H4 (cell line): Measurements from ENCODE around the gene CACNA2D3. TPM values are rescaled to one million over a fixed set of nuclear protein-coding genes. Genes with fewer than 3 reads are reported as not detected.

ENCODE experiments used
- DNase-seq: peaks from one replicate; pipeline ENCODE4 v3.0.0-alpha.2; 2015; ENCODE audit warnings: low spot score
- total RNA-seq: library from RNA; depleted of rRNA; stranded (reverse); fragments of >200 nt; shearing (Covaris generic); gene quantifications from 2 replicates; pipeline ENCODE4 v1.2.3, GENCODE V29; 2014

Gene CACNA2D3
- total RNA-seq, 1 experiment from 2014 or later, result 4.3 TPM

- no peak for DNase-seq
These were observed 614.1 kb downstream of the CACNA2D3 start for GRCh38 chr3:54736459-54736858.

DNA sequence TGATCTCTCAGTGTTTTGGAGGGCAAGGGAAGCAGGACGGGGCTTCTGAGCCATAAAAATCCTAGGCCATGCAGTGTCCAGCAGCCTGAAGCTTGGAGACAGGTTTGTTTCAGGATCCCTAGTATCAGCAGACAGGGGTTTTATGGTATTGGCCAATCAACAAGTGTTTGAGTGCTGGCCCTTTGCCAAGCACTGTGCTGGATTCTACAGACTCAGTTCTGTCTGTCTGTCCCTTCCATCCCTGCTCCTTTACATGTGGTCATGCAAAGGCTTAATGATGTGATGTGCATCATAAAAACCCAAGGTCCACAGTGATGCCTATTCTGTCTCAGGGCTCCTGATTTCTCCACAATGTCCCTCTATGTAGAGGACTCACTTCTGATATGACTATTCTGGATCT is 621.4 kb downstream of the CACNA2D3 start:
- DNase-seq, result no peak

- DNase-seq, result no peak
These were observed 621.9 kb downstream of the CACNA2D3 start for GRCh38 chr3:54744291-54744690.

GRCh38 chr3:54745843-54746242 is 623.5 kb downstream of the CACNA2D3 start:
- DNase-seq, result no peak

DNA sequence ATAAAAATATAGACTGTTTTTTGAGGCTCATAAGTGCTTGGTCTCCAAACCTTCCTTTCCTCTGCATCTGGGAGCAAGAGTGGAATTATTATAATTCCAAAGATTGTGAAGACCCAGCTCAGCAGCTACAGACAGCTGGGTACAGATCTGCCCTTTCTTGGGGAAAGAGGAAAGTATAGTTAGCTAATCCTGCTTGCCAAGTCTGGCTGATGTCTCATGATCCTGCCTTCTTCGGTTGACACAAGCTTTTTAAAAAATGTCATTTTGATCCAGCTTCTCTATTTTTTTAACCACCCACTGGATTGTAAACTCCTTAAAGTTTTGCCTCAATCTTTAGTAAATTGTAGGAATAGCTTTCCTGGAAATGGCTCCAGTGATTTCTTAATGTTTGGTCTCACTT is 624.4 kb downstream of the CACNA2D3 start:
- no peak for DNase-seq

- no peak for DNase-seq
These were observed 633.4 kb downstream of the CACNA2D3 start for GRCh38 chr3:54755756-54756155.

DNA sequence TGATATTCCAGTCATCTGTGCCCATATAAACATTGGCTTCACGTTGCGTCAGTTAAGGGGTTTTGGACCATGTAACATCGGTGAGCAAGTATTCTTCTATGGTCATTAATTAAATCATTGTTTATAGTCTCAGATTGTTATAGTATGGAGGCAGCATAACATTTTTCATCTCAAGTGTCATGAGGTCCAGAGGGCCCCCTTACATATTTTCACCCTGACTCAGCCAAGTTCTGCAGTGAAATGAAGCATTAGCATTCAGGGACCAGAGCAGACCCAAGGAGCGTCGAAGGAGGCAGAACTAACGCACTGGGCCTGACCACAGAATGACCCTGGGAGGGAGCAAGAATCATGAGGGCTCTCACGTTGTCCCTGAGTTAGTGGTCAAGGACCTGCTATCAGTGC is 634.0 kb downstream of the CACNA2D3 start:
- peak; percentile 68 for DNase-seq

DNA sequence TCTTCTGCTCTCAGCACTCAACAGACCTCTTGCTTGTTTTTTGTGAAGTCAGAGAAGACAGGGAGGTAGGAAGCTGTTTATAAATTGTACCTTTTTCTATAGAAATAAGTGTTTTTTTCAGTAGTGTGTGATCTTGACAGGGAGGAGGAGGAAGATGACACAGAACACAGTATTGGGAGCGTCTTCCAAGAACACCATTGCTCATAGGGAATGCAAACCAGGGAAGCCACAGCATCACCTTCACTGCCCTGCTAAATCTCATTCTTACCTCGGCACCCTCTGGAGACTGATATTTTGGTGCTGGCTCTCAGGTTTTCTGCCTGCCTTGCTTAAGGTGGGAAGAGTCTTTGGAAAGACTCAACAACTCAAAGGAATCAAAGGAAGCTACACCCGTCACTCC is 636.1 kb downstream of the CACNA2D3 start:
- no peak for DNase-seq

GRCh38 chr3:54759166-54759565 is 636.8 kb downstream of the CACNA2D3 start:
- DNase-seq, result no peak

DNA sequence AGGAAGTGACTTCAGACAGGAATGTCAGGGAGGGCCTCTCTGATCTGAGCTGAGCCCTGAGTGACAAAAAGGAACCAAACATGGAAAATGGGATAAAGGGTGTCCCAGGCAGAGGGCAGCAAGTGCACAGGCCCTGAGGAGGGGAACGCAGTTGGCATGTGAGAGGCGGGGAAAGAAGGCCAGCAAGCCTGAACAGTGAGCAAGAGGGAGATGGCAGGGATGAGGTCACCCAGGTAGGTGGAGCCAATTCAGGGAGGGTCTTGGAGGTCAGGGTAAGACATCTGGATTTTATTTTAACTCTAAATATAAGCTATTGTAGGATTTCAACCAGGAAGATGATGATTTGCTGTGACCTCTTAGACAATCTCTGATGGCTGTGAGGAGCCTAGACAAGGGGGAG is 637.8 kb downstream of the CACNA2D3 start:
- DNase-seq, result peak; percentile 13

- no peak for DNase-seq
These were observed 639.3 kb downstream of the CACNA2D3 start for GRCh38 chr3:54761637-54762036.

- no peak for DNase-seq
These were observed 642.6 kb downstream of the CACNA2D3 start for GRCh38 chr3:54764911-54765310.

GRCh38 chr3:54771050-54771449 is 648.7 kb downstream of the CACNA2D3 start:
- DNase-seq, result no peak

- DNase-seq, result no peak
These were observed 649.7 kb downstream of the CACNA2D3 start for GRCh38 chr3:54772051-54772450.

DNA sequence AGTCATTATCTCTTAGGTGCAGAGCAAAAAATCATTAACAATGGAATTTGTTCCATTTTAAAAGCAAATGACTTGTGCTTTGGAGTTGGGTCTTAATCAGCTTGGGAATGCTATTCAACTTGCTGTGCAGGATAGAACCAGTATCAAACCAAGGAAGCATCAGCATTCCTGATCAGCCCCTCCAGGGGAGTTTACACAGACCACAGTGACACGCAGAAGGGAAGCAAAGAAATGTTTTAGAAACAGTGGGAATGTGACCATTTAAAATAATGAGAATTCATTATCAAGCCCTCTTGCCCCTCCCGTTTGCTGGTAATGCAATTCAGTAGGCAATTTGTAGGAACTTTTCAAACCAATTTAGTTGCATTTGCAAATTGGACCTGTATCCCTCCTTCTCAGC is 650.4 kb downstream of the CACNA2D3 start:
- no peak for DNase-seq

DNA sequence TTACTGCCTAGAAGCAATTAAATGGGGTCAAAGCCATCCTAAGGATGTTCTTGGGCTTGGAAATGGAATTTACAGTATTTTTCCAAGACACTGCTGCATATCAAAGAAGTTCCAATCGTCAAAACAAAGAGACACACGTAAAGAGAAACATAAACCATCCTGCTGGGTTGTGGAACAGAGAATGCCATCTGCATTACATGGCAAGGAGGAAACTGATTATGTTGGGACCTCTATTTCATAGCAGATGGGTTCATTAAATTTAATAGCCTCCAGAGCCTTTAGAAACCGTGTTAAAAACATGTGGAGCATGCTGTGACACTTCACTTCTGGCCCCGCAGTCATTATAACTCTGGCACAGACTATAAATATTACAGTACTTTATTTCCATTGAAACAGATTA is 650.9 kb downstream of the CACNA2D3 start:
- DNase-seq, result no peak

DNA sequence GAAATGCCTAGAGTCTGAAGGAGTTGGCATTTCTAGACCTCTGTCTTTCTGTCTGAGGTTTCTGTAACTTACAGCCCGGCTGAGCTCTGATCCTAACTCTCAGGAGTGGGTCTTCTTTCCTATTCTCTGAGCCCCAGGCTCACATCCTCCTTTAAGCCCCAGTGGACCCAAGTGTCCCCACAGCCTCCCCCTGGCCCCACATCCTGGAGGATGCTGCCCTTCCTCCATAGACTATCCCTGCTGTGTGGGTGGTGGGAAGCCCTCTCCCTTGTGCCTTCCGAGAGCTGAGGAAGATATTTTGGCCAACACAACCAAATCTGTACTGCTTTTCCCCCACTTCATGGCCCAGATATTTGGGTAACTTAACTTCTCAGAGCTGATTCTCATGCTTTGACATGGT is 654.2 kb downstream of the CACNA2D3 start:
- DNase-seq, result no peak

DNA sequence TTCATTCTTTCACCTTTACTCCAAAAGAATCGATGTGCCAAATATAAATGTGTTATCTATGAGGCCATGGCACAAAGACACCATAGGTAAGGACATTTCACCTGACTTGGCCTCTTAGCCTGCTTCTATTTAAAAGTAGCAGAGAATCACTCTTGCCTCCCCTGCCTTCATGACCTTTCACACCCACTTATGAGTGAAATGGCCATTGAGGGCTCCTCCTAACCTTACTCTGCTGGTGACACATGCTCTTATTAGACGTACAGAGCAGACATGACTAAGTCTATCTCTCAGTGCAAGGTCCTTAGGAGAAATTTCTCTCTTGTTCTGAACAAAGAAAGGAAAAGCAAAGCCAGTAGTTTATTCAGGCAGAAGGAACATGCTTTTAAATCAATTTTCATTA is 654.8 kb downstream of the CACNA2D3 start:
- DNase-seq, result no peak

DNA sequence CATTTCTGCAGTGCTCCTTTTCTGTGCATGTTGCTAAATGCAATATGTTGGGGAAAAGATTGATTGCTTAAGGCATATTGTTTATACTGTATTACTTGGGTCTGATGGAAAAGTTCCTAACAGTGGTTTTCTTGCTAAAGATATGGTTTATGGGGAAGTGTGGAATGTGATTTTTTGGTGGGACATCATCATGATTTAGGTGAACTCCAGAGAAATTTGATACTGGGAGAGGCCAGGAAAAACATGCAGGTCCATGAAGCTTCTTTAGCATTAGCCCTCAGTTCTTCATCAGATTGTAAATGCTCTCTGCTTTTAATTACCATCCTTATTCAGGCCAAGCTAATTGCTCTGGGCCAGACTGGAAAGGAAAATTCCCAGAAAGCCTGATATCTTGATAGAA is 658.0 kb downstream of the CACNA2D3 start:
- DNase-seq, result no peak

DNA sequence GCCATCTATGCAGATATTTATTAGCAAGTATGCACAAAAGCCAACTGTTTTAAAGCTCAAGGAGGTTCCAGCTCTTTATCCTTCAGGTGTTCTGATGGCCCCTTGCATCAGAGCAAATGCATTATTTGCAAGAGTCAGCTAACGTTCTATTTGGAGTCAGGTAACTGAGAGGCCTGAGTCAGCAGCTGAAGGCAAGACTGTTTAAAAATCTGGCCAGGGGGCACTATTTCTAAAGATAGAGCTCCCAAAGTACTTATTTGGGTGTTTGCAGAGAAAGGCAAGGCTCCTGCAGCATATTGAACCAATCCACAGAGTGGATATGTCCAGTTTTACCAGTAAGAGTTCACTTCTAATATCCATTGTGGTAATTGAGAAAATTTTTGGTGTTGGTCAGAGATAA is 659.4 kb downstream of the CACNA2D3 start:
- DNase-seq, result no peak

DNA sequence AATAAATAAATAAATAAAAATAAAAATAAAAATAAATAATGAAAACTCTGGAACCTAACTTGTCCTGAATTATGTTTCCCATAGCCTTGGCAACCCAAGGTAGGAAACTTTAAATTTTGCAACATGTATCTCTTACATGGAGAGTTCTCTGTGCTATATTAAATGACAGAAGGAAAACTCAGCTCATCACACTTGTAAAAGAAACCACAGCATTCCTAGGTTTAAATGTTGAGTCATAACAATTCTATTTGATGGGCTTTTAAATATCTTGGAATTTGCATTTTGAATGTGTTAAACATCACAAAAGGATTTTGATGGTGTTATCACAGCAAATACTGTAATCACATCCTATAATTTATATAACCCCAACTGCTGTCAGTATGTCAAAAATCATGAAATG is 661.3 kb downstream of the CACNA2D3 start:
- DNase-seq, result no peak

GRCh38 chr3:54784021-54784420 is 661.7 kb downstream of the CACNA2D3 start:
- no peak for DNase-seq

DNA sequence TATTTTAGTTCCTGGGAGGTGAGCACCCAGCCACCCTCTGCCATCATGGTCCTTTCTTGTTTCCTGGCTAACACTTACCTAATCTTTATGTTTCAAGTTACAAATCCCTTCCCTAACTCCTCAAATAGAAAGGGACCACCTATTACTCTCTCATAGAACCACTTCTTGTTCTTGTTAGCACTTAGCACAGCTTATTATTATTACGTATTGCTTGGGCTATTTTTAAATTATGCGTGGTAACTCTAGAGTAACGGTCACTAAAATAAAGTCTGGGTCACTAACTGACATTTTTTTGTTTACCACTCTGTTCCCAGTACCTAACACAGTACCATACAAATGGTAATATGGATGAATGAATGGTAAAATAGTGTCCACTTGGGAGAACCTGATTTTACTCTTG is 663.6 kb downstream of the CACNA2D3 start:
- DNase-seq, result no peak

DNA sequence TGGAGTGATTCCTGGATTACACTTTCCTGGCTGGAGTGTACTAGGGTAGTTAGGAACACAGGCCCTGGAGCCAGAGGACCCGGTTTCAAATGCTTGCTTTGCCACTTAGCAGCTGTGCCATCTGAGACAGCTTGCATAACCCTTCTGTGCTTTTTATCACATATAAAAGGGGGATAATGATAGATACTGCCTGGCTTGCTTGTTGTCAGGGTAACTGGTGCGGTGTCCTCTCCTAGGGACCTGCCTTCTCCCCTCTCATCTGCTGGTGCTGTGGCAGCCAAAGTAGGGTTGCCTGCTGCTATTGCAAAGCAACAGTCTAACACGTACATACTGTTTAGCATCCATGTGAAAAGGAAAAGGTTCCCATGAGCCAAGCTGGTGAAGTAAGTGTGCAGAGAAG is 667.7 kb downstream of the CACNA2D3 start:
- no peak for DNase-seq
